HEK293 (cell line): ENCODE measurements around the gene AGMO.

Source experiments
- CTCF ChIA-PET: fragments of 350-600 bp; formaldehyde crosslinking; extraction: SDS; loops from one replicate; lab custom pipeline; 2021; ENCODE audit warnings: antibody characterized with exemption; lab: Yijun Ruan, JAX
- POLR2A ChIA-PET: fragments of 300-600 bp; formaldehyde crosslinking; extraction: SDS; loops from one replicate; lab custom pipeline; 2020; ENCODE audit warnings: antibody characterized with exemption, inconsistent platforms; lab: Yijun Ruan, JAX
- H3K27ac ChIP-seq: fragments of 200-500 bp; sonication (Bioruptor generic); 2 replicates; pipeline ENCODE4 v1.5.1; 2014; ENCODE audit warnings: low read depth, low read length, control low read depth, inconsistent platforms; ENCODE audit errors: extremely low read depth
- H3K36me3 ChIP-seq, 2 experiments: fragments of 200-500 bp in 1 of 2; sonication (Bioruptor generic) in 1 of 2; 1 replicate in 1 of 2; 2 replicates in 1 of 2; pipeline ENCODE4 v1.5.1; 2014 to 2017; ENCODE audit warnings: inconsistent platforms in 2 of 2, low read length in 2 of 2; ENCODE audit not compliant: control insufficient read depth in 2 of 2, insufficient read depth in 1 of 2
- H3K4me1 ChIP-seq: fragments of 200-500 bp; sonication (Bioruptor generic); 2 replicates; pipeline ENCODE4 v1.5.1; 2014; ENCODE audit warnings: mild to moderate bottlenecking, low read length, inconsistent platforms; ENCODE audit not compliant: control insufficient read depth, insufficient read depth
- H3K4me3 ChIP-seq: 2 replicates; pipeline ENCODE4 v1.5.1; 2011; ENCODE audit warnings: low read depth, mild to moderate bottlenecking, control low read depth, low read length, moderate library complexity
- H3K9me3 ChIP-seq: fragments of 200-500 bp; sonication (Bioruptor generic); 2 replicates; pipeline ENCODE4 v1.5.1; 2014; ENCODE audit warnings: low read depth, low read length, inconsistent platforms; ENCODE audit not compliant: control insufficient read depth, insufficient read depth
- ELK4 ChIP-seq: IDR thresholded peaks from 2 replicates; pipeline ENCODE4 v1.6.1; 2011; ENCODE audit warnings: mild to moderate bottlenecking, low read depth, low read length, borderline replicate concordance
- HOXC10 ChIP-seq: sonication (generic); formaldehyde crosslinking; IDR thresholded peaks from 2 replicates; pipeline ENCODE4 v1.8.1; 2023; ENCODE audit warnings: mild to moderate bottlenecking, missing genetic modification reagents
- SP3 ChIP-seq: fragments of 450-650 bp; formaldehyde crosslinking; IDR thresholded peaks from 2 replicates; pipeline ENCODE4 v1.5.1; 2016; ENCODE audit warnings: missing biosample characterization, missing genetic modification characterization
- ZBTB1 ChIP-seq: fragments of 450-650 bp; formaldehyde crosslinking; IDR thresholded peaks from 2 replicates; pipeline ENCODE4 v1.5.1; 2016; ENCODE audit warnings: missing biosample characterization, missing genetic modification characterization
- ZBTB48 ChIP-seq: fragments of 450-650 bp; formaldehyde crosslinking; IDR thresholded peaks from 2 replicates; pipeline ENCODE4 v1.5.1; 2016; ENCODE audit warnings: missing biosample characterization, missing genetic modification characterization
- ZBTB8A ChIP-seq: fragments of 450-650 bp; formaldehyde crosslinking; IDR thresholded peaks from 2 replicates; pipeline ENCODE4 v1.5.1; 2016; ENCODE audit warnings: missing biosample characterization, missing genetic modification characterization
- ZFP3 ChIP-seq: fragments of 450-650 bp; formaldehyde crosslinking; IDR thresholded peaks from 2 replicates; pipeline ENCODE4 v1.5.1; 2016; ENCODE audit warnings: low read depth, missing biosample characterization, missing genetic modification characterization
- ZNF114 ChIP-seq: fragments of 450-650 bp; formaldehyde crosslinking; IDR thresholded peaks from 2 replicates; pipeline ENCODE4 v1.5.0; 2017; ENCODE audit warnings: missing biosample characterization, missing genetic modification characterization
- ZNF274 ChIP-seq, 2 experiments: fragments of 200-500 bp in 1 of 2; fragments of 450-650 bp in 1 of 2; sonication (Bioruptor generic) in 1 of 2; formaldehyde crosslinking in 1 of 2; IDR thresholded peaks; 2 replicates each; pipeline versions ENCODE4 v1.5.1 to v1.6.1; 2014 to 2016; ENCODE audit warnings: borderline replicate concordance in 1 of 2, inconsistent platforms in 1 of 2, low read length in 1 of 2, missing biosample characterization in 1 of 2, missing genetic modification characterization in 1 of 2
- ZNF404 ChIP-seq: fragments of 450-650 bp; formaldehyde crosslinking; IDR thresholded peaks from 2 replicates; pipeline ENCODE4 v1.5.1; 2017; ENCODE audit warnings: missing biosample characterization, missing genetic modification characterization
- ZNF433 ChIP-seq: fragments of 450-650 bp; formaldehyde crosslinking; IDR thresholded peaks from 2 replicates; pipeline ENCODE4 v1.5.1; 2016; ENCODE audit warnings: missing biosample characterization, missing genetic modification characterization, low read depth
- ZNF473 ChIP-seq: fragments of 450-650 bp; formaldehyde crosslinking; IDR thresholded peaks from 2 replicates; pipeline ENCODE4 v1.5.1; 2017; ENCODE audit warnings: missing biosample characterization, missing genetic modification characterization
- ZNF623 ChIP-seq: fragments of 450-650 bp; formaldehyde crosslinking; IDR thresholded peaks from 2 replicates; pipeline ENCODE4 v1.5.1; 2016; ENCODE audit warnings: missing biosample characterization, missing genetic modification characterization
- ZNF677 ChIP-seq: fragments of 450-650 bp; IDR thresholded peaks from 2 replicates; pipeline ENCODE4 v1.5.0; 2018; ENCODE audit warnings: missing biosample characterization, mild to moderate bottlenecking, missing genetic modification characterization, moderate library complexity
- TF ChIP-seq, protein P1 (sequence below): fragments of 450-650 bp; formaldehyde crosslinking; IDR thresholded peaks from 2 replicates; pipeline ENCODE4 v1.5.1; 2016; ENCODE audit warnings: missing biosample characterization, missing genetic modification characterization, low read depth
- TF ChIP-seq, protein P2 (sequence below): fragments of 450-650 bp; formaldehyde crosslinking; IDR thresholded peaks from 2 replicates; pipeline ENCODE4 v1.5.1; 2017; ENCODE audit warnings: missing biosample characterization, missing genetic modification characterization

Gene AGMO

GRCh38 chr7:15476531-15476918 is 85.3 kb downstream of the AGMO start (continued):
- TF ChIP-seq ZNF114 (tag by site-specific recombination) (no peak), ZFP3 (tag by site-specific recombination) (no peak), ZNF473 (tag by site-specific recombination) (no peak), ZBTB1 (tag by site-specific recombination) (no peak), ELK4 (no peak), ZNF623 (tag by site-specific recombination) (no peak), ZNF433 (tag by site-specific recombination) (no peak), ZNF677 (tag by site-specific recombination) (no peak), ZNF274 (IDR thresholded peaks at IDR 0.05; ENCODE audit: low read length) (no peak), ZNF274 (tag by site-specific recombination; IDR thresholded peaks at IDR 0.05; ENCODE audit: borderline replicate concordance) (no peak), ZNF404 (tag by site-specific recombination) (no peak), ZBTB8A (tag by site-specific recombination) (no peak)
- TF ChIP-seq, protein P1, sequence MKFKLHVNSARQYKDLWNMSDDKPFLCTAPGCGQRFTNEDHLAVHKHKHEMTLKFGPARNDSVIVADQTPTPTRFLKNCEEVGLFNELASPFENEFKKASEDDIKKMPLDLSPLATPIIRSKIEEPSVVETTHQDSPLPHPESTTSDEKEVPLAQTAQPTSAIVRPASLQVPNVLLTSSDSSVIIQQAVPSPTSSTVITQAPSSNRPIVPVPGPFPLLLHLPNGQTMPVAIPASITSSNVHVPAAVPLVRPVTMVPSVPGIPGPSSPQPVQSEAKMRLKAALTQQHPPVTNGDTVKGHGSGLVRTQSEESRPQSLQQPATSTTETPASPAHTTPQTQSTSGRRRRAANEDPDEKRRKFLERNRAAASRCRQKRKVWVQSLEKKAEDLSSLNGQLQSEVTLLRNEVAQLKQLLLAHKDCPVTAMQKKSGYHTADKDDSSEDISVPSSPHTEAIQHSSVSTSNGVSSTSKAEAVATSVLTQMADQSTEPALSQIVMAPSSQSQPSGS: no peak
- TF ChIP-seq, protein P2, sequence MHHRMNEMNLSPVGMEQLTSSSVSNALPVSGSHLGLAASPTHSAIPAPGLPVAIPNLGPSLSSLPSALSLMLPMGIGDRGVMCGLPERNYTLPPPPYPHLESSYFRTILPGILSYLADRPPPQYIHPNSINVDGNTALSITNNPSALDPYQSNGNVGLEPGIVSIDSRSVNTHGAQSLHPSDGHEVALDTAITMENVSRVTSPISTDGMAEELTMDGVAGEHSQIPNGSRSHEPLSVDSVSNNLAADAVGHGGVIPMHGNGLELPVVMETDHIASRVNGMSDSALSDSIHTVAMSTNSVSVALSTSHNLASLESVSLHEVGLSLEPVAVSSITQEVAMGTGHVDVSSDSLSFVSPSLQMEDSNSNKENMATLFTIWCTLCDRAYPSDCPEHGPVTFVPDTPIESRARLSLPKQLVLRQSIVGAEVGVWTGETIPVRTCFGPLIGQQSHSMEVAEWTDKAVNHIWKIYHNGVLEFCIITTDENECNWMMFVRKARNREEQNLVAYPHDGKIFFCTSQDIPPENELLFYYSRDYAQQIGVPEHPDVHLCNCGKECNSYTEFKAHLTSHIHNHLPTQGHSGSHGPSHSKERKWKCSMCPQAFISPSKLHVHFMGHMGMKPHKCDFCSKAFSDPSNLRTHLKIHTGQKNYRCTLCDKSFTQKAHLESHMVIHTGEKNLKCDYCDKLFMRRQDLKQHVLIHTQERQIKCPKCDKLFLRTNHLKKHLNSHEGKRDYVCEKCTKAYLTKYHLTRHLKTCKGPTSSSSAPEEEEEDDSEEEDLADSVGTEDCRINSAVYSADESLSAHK (tag by site-specific recombination): no peak

- Histone ChIP-seq H3K27ac (no peak overlapping the region), H3K36me3 (no peaks in the 10 kb centered on the region), H3K9me3 (no peaks in the 10 kb centered on the region), H3K4me3 (no peak overlapping the region), H3K4me1 (no peaks in the 10 kb centered on the region)
- TF ChIP-seq, protein P1: 0 out of 2 replicates have a peak, but pooled peaks have one; percentile 21
- TF ChIP-seq HOXC10: no peak
- ChIA-PET POLR2A (no interaction called here), CTCF (no interaction called here)
Measured at GRCh38 chr7:15475808-15476530, 85.8 kb downstream of the AGMO start.

DNA sequence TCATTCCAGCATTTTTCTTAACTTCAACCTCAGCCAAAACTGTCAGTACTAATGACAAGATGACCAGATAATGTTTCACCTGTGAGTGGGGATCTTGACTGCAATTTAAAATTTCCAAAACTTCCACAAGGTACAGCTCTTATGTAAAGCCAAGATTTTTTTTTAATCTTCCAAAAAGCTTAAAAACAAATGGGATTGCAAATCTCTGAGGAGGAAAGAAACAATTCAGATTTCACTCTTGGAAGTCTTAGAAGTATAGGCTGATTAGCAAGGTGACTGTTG is 90.2 kb downstream of the AGMO start:
- CTCF ChIA-PET: no interaction called here
- TF ChIP-seq HOXC10 (no peak), ZBTB48 (tag by site-specific recombination) (no peak), SP3 (no peak), ZNF114 (tag by site-specific recombination) (no peak)
- Histone ChIP-seq H3K9me3 (no peaks in the 10 kb centered on the region), H3K4me1 (no peaks in the 10 kb centered on the region), H3K4me3 (no peak overlapping the region), H3K27ac (no peak overlapping the region), H3K36me3 (no peaks in the 10 kb centered on the region)
- POLR2A ChIA-PET: no interaction called here
